H9 (cell line): ENCODE measurements around the gene COMT. TPM values are rescaled to one million over a fixed set of nuclear protein-coding genes. Genes with fewer than 3 reads are reported as not detected.
A peak's percentile ranks its signal among the peaks of the same experiment; 100 is the strongest.

Source experiments
- DNase-seq: peaks from one replicate; pipeline ENCODE4 v3.0.0-alpha.2; 2017
- H2AFZ ChIP-seq: one replicate; pipeline ENCODE4 v1.6.1; 2013; ENCODE audit warnings: mild to moderate bottlenecking, low read length, control low read depth, moderate library complexity
- H2AK5ac ChIP-seq: 2 replicates; pipeline ENCODE4 v1.6.1; 2013; ENCODE audit warnings: low read length, control low read depth, mixed read lengths; ENCODE audit not compliant: insufficient read length
- H2BK120ac ChIP-seq: one replicate; pipeline ENCODE4 v1.6.1; 2013; ENCODE audit warnings: low read depth, mild to moderate bottlenecking, low read length, control low read depth, inconsistent platforms; ENCODE audit not compliant: poor library complexity, severe bottlenecking
- H2BK12ac ChIP-seq: 2 replicates; pipeline ENCODE4 v1.6.1; 2013; ENCODE audit warnings: low read length, control low read depth, mixed read lengths, low read depth; ENCODE audit not compliant: insufficient read length
- H2BK15ac ChIP-seq: 2 replicates; pipeline ENCODE4 v1.6.1; 2013; ENCODE audit warnings: low read depth, low read length, control low read depth
- H2BK20ac ChIP-seq: one replicate; pipeline ENCODE4 v1.6.1; 2013; ENCODE audit warnings: low read depth, mild to moderate bottlenecking, low read length, control low read depth, inconsistent platforms; ENCODE audit not compliant: poor library complexity, severe bottlenecking
- H2BK5ac ChIP-seq: 2 replicates; pipeline ENCODE4 v1.6.1; 2013; ENCODE audit warnings: low read length, control low read depth, mixed read lengths; ENCODE audit not compliant: insufficient read length
- H3K14ac ChIP-seq: 2 replicates; pipeline ENCODE4 v1.6.1; 2013; ENCODE audit warnings: low read length, control low read depth; ENCODE audit not compliant: insufficient read depth
- H3K18ac ChIP-seq: 2 replicates; pipeline ENCODE4 v1.6.1; 2013; ENCODE audit warnings: low read depth, mild to moderate bottlenecking, mixed read lengths, low read length, control low read depth; ENCODE audit not compliant: insufficient read length
- H3K23ac ChIP-seq: 2 replicates; pipeline ENCODE4 v1.6.1; 2013; ENCODE audit warnings: low read length, control low read depth, mixed read lengths, low read depth; ENCODE audit not compliant: insufficient read length
- H3K23me2 ChIP-seq: 2 replicates; pipeline ENCODE4 v1.6.1; 2013; ENCODE audit warnings: low read depth, mild to moderate bottlenecking, mixed read lengths, low read length, control low read depth; ENCODE audit not compliant: insufficient read length, poor library complexity, severe bottlenecking
- H3K27ac ChIP-seq: 2 replicates; pipeline ENCODE4 v1.5.1; 2013; ENCODE audit warnings: low read length, control low read depth, mixed read lengths, low read depth; ENCODE audit not compliant: insufficient read length
- H3K27me3 ChIP-seq: 2 replicates; pipeline ENCODE4 v1.6.1; 2013; ENCODE audit warnings: low read length, control low read depth, inconsistent platforms; ENCODE audit not compliant: insufficient read depth
- H3K4ac ChIP-seq: 2 replicates; pipeline ENCODE4 v1.6.1; 2013; ENCODE audit warnings: low read depth, mild to moderate bottlenecking, control low read depth, inconsistent platforms, low read length, moderate library complexity
- H3K4me1 ChIP-seq: 2 replicates; pipeline ENCODE4 v1.6.1; 2013; ENCODE audit warnings: low read length, control low read depth, inconsistent platforms; ENCODE audit not compliant: insufficient read depth
- H3K4me2 ChIP-seq: 2 replicates; pipeline ENCODE4 v1.6.1; 2013; ENCODE audit warnings: low read length, control low read depth, mixed read lengths; ENCODE audit not compliant: insufficient read length, insufficient read depth
- H3K56ac ChIP-seq: 2 replicates; pipeline ENCODE4 v1.6.1; 2013; ENCODE audit warnings: low read depth, mild to moderate bottlenecking, mixed read lengths, low read length, control low read depth; ENCODE audit not compliant: insufficient read length
- H3K79me1 ChIP-seq: 2 replicates; pipeline ENCODE4 v1.6.1; 2013; ENCODE audit warnings: low read depth, mild to moderate bottlenecking, moderate library complexity, low read length, control low read depth, inconsistent platforms; ENCODE audit not compliant: insufficient read depth, poor library complexity, severe bottlenecking
- H3K79me2 ChIP-seq: 2 replicates; pipeline ENCODE4 v1.6.1; 2013; ENCODE audit warnings: low read length, control low read depth, inconsistent platforms; ENCODE audit not compliant: insufficient read depth
- H3K9ac ChIP-seq: 2 replicates; pipeline ENCODE4 v1.6.1; 2013; ENCODE audit warnings: low read length, control low read depth, mixed read lengths; ENCODE audit not compliant: insufficient read length; ENCODE audit errors: extremely low read depth
- H3K9me3 ChIP-seq: one replicate; pipeline ENCODE4 v1.6.1; 2013; ENCODE audit warnings: low read depth, low read length, inconsistent platforms; ENCODE audit not compliant: control insufficient read depth
- H3T11ph ChIP-seq: one replicate; pipeline ENCODE4 v1.6.1; 2013; ENCODE audit warnings: mild to moderate bottlenecking, low read length, control low read depth, inconsistent platforms
- H4K20me1 ChIP-seq: one replicate; pipeline ENCODE4 v1.6.1; 2013; ENCODE audit not compliant: control insufficient read depth, insufficient read length, insufficient read depth
- H4K5ac ChIP-seq: 2 replicates; pipeline ENCODE4 v1.6.1; 2013; ENCODE audit warnings: low read depth, mild to moderate bottlenecking, mixed read lengths, low read length, control low read depth; ENCODE audit not compliant: insufficient read length
- H4K8ac ChIP-seq: replicated peaks from 2 replicates; pipeline ENCODE4 v1.6.1; 2013; ENCODE audit warnings: low read length, control low read depth, mixed read lengths, low read depth; ENCODE audit not compliant: insufficient read length
- H4K91ac ChIP-seq: 2 replicates; pipeline ENCODE4 v1.6.1; 2013; ENCODE audit warnings: low read depth, mild to moderate bottlenecking, moderate library complexity, mixed read lengths, low read length, control low read depth; ENCODE audit not compliant: insufficient read length
- H3K27ac Mint-ChIP-seq, 3 experiments: 2 replicates in 2 of 3; 3 replicates in 1 of 3; pipeline ENCODE4 v1.8.0; 2020 to 2021; ENCODE audit warnings: mixed read lengths in 3 of 3, mild to moderate bottlenecking in 1 of 3, moderate library complexity in 1 of 3
- H3K27me3 Mint-ChIP-seq: 2 replicates; pipeline ENCODE4 v1.8.0; 2021; ENCODE audit warnings: low read depth, mild to moderate bottlenecking, moderate library complexity, mixed read lengths
- H3K36me3 Mint-ChIP-seq, 3 experiments: 2 replicates in 2 of 3; 3 replicates in 1 of 3; pipeline ENCODE4 v1.8.0; 2020 to 2021; ENCODE audit warnings: low read depth in 3 of 3, mixed read lengths in 3 of 3; ENCODE audit not compliant: insufficient read depth in 1 of 3
- H3K4me1 Mint-ChIP-seq, 2 experiments: 2 replicates each; pipeline ENCODE4 v1.8.0; 2020; ENCODE audit warnings: mixed read lengths in 2 of 2
- H3K4me3 Mint-ChIP-seq, 2 experiments: 2 replicates in 1 of 2; 3 replicates in 1 of 2; pipeline ENCODE4 v1.8.0; 2020 to 2021; ENCODE audit warnings: mild to moderate bottlenecking in 2 of 2, mixed read lengths in 2 of 2, moderate library complexity in 1 of 2
- H3K9me3 Mint-ChIP-seq, 2 experiments: 2 replicates in 1 of 2; 3 replicates in 1 of 2; pipeline ENCODE4 v1.8.0; 2020; ENCODE audit warnings: mild to moderate bottlenecking in 2 of 2, mixed read lengths in 2 of 2, moderate library complexity in 1 of 2
- CTCF ChIP-seq: fragments of 200-600 bp; sonication (generic); conservative IDR thresholded peaks from 3 replicates; pipeline ENCODE4 v1.8.0; 2021; ENCODE audit warnings: antibody characterized with exemption, mild to moderate bottlenecking
- WGBS: extraction: QIAGEN DNeasy Blood & Tissue Kit; methylation state at CpG from one replicate; pipeline ENCODE4 v1.1.7; 2013; ENCODE audit warnings: missing lambda C conversion rate, low lambda C conversion rate, mixed read lengths; ENCODE audit not compliant: insufficient read length; ENCODE audit errors: extremely low coverage; 5-methylcytosine and 5-hydroxymethylcytosine counted together
- total RNA-seq: library from RNA; stranded (reverse); gene quantifications from 2 replicates; pipeline ENCODE4 v1.2.1, GENCODE V29; 2021

The COMT gene
- total RNA-seq, 1 experiment from 2014 or later, result 42.2 TPM

- H4K8ac ChIP-seq, result no peak overlapping the region
- H3K23me2 ChIP-seq, result no peaks in the 10 kb centered on the region
- Mint-ChIP-seq H3K27ac (peak overlapping the region in 2 of 3 experiments; percentile 3 to 30; a peak in 1 of 7 replicates), H3K36me3 (peaks cover 0 to 10% (median 9%) of the 10 kb centered on the region in 3 experiments; a peak in 4 of 7 replicates), H3K4me1 (peaks cover 10 to 22% of the 10 kb centered on the region in 2 experiments), H3K4me3 (no peak overlapping the region; a peak in 1 of 5 replicates), H3K9me3 (no peaks in the 10 kb centered on the region), H3K27me3 (no peaks in the 10 kb centered on the region)
- no peaks in the 10 kb centered on the region for H3K9me3 ChIP-seq
- no peak overlapping the region for H4K5ac ChIP-seq
- no peaks in the 10 kb centered on the region for H4K20me1 ChIP-seq
- no peak overlapping the region for H4K91ac ChIP-seq
- no peak overlapping the region for H2AFZ ChIP-seq
- H3K79me1 ChIP-seq, result no peaks in the 10 kb centered on the region
- H3K4me1 ChIP-seq, result no peaks in the 10 kb centered on the region
- H3K14ac ChIP-seq, result no peak overlapping the region
- H3K27ac ChIP-seq, result no peak overlapping the region
- DNase-seq, result no peak
- no peaks in the 10 kb centered on the region for H3K27me3 ChIP-seq
- H3K18ac ChIP-seq, result no peak overlapping the region
- no peak overlapping the region for H3K9ac ChIP-seq
- WGBS, result no CpG with 5 or more reads among the region's 13 CpGs
- no peak overlapping the region for H3K56ac ChIP-seq
- H3T11ph ChIP-seq, result no peak overlapping the region
- no peak overlapping the region for H2BK20ac ChIP-seq
- no peaks in the 10 kb centered on the region for H3K79me2 ChIP-seq
- no peak overlapping the region for H3K4ac ChIP-seq
- no peak overlapping the region for H2BK15ac ChIP-seq
- no peak for TF ChIP-seq CTCF
- H2BK120ac ChIP-seq, result no peak overlapping the region
- no peak overlapping the region for H3K23ac ChIP-seq
- H2AK5ac ChIP-seq, result no peak overlapping the region
- no peak overlapping the region for H2BK5ac ChIP-seq
- H3K4me2 ChIP-seq, result no peak overlapping the region
- H2BK12ac ChIP-seq, result no peak overlapping the region
These were observed 9.8 kb downstream of the COMT start for GRCh38 chr22:19951346-19951745.
